Frontal cortex (tissue), 4 donors: ENCODE results near the gene ROCK2. TPM values are rescaled to one million over a fixed set of nuclear protein-coding genes. Genes with fewer than 3 reads are reported as not detected.

Source experiments
- DNase-seq, 2 donors: peaks; one replicate each; pipeline ENCODE4 v3.0.0; 2012; ENCODE audit warnings: low spot score in 2 of 2
- FAIRE-seq: peaks from 2 replicates; lab custom pipeline; 2012; peaks lifted over from hg19 to GRCh38; lab: Jason Lieb, UNC
- total RNA-seq: library from RNA; depleted of rRNA; stranded (reverse); fragments of >200 nt; gene quantifications from one replicate; pipeline ENCODE4 v1.2.3, GENCODE V29; 2014
- donor health status: control.
- donor health status: control.
- donor health status: control.

Gene ROCK2
- total RNA-seq, 1 donor from 2014 or later, result 50.5 TPM

DNA sequence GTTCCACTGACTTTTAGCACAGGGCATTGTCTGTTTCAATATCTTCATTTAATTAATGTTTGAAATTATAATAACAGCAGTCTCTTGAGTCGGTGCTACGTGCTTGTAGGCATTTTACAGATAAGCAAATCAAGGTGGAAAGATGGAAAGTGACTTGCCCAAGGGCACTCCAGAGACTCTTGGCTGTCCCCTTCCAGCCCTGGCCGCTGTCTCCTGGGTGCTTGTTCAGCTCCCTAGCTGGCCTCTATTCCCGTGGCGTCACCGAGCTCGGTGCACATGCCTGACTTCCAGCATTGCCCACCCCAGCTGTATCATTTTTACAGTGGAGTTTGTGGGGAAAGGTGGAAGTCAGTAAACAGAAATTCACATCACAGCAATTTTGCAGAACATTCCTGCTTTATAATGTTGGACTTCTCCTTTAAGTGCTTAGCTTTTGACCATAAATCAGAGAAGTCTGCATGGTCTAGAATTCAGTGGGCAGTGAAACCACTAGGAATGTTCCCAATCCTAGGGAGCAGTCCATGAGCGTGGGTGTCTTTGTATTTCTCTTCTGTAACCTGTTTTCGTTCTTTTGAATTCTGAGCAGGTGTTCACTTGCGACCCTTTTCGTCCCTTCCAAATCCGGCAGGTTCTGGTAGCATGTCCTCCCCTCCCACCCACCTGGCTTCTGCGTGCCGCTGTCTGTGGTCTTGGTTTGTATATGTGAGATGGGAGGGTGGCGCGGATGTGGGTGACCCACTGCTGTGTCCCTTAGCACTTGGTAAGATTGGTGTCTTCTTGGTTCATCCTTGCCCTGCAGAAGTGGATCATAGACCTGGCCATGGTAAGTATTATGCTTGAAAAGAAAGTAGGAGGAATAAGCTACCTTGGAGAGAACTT is 180.8 kb downstream of the ROCK2 start:
- DNase-seq (no peak), FAIRE-seq (no peak)

DNA sequence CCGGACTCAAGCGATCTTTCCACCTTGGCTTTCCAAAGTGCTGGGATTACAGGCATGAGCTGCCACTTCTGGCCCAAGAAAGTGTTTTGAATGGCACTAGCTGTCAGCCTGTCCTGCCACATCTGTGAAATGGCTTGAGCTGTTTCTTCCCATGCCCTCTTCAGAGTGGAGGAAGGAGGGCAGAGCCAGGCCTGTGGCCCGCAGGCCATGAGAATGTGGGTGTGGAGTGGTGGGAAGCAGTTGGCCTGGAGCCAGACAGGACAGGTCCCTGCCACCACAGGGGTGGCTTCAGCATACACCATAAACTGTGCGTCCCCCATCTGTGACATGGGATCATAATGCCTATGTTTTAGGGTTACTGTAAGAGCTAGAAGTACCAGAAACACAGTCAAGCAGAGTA is 182.7 kb downstream of the ROCK2 start:
- no peak for FAIRE-seq
- DNase-seq, result no peak

DNA sequence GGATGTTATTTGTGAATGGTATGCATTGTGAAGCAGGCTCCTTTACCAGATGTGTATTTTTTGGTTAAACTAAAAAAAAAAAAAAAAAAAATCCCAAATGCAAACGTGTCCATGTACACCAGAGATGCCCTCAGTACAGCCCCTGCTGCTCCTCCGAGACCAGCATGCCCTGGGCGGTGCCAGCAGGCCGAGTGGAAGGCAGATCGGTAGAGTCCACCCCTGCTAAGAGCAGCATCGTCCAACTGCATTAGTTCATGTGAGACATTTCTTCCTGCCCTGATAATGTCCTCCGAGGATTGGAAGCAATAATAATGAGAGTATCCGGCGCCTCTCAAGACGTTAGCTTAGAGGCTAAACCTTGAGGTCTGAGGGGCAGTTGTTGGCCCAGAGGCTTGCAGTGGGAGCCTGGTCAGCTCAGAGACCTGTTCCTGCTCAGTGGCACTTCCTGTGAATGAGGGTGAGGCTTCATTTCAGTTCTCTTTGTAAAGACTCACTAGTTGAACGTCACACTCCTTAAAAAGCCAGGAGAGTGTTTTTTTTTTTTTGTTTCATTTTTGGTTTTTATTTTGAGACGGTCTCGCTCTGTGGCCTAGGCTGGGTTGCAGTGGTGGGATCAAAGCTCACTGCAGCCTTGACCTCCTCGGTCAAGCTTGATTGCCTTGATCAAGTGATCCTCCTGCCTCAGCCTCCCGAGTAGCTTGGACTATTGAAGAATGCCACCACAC is 183.5 kb downstream of the ROCK2 start:
- FAIRE-seq (no peak), DNase-seq (no peak)

DNA sequence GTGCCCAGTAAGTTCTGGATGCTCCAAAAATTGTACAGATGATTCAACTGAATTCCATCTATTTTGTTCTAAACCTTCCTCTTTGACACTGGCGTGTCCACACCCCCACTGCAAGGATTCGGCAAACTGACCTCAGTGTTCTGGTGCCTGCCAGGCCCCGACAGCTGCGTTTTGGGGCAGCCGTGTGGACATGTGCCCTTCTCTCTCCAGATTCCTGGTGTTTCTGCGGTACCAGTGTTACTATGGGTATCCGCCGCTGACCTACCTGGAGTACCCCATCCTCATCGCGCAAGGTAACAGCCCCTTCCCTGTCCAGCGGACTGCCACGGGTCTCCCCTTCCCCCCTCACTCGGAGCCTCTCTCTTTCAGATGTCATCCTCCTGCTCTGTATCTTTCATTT is 184.2 kb downstream of the ROCK2 start:
- FAIRE-seq (no peak), DNase-seq (no peak)

DNA sequence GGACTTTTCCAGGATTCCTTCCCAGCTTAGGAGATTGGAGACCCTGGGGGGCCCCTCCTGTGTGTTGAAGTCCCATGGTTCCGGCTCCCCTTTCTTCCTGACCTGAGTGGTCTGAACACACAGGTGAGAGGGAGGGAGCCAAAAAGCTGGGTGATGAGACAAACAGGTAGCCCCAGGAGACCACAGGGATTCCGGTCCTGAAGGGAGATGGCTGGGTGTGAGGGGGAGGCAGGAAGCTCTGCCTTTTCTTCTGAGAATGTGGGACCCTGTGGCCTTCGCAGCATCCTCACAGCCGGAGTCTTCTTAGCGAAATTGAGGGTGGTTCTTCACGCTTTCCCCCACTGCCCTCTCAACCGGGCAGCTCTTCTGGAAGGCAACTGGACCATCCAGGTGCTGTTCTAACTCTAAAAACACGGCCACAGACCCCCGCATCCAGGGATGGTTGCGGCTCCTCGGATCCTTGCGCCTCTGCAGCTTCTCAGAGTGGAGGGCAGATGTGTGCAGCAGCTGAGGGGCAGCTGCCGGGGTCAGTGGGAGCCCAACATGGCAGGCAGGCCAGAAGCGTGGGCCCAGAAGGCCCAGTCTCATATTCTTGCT is 184.8 kb downstream of the ROCK2 start:
- FAIRE-seq (no peak), DNase-seq (no peak)

DNA sequence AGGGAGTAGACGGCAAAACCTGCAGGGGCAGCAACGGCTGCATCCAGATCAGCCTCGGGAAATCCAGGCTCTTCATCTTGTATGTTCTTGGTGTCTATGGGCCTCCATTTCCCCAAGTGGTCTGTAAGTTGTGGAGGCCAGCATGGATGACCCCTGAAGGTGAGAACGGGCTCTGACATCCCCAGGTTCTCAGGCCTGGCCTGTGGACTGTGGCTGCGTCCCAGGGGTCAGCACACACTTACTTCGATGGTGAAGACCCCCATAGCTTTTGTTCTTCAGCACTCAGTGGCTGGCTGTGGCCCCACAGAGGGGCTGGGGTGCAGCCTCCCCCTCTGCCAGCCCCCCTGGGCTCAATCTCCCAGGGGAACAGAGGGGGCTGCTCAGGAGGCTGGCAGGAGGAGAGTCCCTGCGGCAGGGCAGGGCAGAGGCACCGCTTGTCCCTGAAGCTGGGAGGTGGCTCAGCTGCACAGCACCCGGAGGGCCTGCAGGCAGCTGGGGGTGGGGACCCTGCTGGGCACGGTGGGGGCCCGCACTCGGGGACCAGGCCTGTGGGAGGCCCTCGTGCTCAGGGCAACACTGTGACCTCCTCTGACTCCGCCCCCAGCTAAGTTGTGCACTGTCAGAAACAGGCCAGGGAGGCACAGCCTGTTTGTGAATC is 185.4 kb downstream of the ROCK2 start:
- FAIRE-seq, result no peak
- DNase-seq, result no peak

DNA sequence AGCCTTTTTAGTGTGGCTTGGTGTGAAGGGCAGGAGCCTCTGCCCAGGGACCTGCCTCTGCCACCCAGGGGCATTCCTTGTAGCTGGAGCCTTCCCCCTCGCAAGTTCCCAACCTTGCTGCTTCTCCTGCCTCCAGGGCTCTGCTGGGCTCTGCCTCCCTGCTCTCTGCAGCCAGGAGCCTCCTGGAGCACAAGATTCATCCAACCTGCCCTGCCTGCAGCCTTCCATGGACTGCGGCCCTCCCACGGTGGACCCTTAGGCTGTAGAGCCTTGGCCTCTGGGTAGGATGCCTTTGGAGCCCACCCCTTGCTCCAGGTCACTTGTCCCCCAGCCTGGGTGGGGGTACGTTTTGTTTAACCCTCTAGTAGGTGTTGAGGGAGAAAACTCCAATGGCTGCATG is 186.7 kb downstream of the ROCK2 start:
- no peak for FAIRE-seq
- no peak for DNase-seq

DNA sequence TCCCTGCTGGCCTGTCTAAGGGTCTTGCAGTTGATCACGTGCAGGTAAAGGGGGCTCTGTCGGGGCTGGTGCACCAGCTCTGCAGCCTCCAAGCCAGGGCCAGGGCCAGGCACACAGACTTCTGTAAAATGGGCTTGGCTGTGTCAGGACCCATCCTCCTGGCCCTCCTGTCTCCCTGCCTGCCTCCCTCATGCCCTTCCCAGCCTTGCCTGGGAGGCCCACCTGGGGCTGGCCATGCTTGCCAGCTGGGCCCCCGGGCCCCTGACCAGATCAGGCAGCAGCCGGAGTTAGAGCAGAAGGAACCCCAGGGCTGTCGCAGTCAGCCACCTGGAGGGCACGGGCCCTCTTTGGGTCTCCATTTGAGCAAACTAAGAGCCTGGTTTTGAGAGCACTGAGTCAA is 187.1 kb downstream of the ROCK2 start:
- FAIRE-seq, result no peak

DNA sequence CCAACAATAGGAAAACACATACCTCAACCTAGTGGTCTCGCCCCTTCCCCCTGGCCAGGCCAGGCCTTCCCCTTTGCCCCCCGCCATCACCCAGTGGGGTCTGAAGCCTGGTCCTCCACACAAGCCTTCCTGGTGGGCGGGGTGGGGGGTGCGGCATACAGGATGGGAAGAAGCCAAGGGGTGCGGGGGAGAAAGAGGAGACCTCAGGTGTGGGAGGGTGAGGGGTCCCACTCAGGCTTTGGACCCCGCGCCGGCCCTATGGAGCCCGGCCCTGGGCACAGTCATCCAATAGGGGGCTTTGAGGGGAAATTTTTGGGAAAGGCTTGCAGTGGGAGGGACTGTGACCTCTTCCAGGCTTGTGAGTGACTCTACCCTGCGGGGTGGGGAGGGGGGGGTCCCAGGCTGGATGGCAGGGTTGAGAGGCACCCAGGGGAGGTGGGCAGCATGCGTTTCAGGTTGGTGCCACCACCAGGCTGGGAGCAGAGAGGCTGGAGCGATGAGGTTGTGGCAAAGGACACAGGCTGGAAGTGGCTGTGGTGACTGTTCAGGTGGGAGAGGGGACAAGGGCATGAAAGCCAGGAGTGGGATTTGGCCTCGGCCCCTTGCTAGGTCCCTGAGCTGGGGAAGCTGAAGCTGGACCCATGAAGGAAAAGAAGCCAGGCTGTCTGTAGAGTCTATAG is 187.9 kb downstream of the ROCK2 start:
- FAIRE-seq, result no peak
- no peak for DNase-seq

More for the DNA sequence above, 187.1 kb downstream of the ROCK2 start:
- DNase-seq, result no peak

DNA sequence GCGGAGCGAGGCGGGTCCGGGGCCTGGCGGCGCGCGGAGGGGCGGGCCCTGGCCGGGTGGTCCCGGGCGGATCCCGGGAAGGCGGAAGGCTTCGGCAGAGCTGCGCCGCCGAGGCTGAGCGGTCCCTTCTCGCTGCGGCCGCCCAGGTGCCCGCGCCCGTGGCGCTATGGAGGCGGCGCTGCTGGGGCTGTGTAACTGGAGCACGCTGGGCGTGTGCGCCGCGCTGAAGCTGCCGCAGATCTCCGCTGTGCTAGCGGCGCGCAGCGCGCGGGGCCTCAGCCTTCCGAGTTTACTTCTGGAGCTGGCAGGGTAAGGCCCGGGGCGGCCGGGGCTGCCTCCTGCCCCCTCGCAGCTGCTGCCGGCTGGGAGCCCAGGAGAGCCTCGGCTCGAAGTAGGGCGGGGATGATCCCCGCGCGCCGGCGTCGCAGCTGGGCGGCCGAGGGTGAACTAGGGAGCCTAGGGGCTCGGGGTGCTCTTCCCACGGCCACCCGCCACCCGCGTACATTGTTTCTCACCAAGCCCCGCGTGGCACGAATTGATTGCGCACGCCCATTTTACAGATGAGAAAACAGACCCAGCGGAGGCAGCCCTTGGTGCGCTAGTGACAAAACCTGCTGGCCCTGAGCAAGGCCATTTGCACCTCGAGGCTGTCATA is 188.9 kb downstream of the ROCK2 start, which contains the start of gene SLC66A3:
Gene SLC66A3 (plus strand): TSS at position 87 of the 655 bp plus-strand sequence. CDS start 80 bp downstream, at position 167.
- FAIRE-seq, result no peak
- DNase-seq, result no peak

DNA sequence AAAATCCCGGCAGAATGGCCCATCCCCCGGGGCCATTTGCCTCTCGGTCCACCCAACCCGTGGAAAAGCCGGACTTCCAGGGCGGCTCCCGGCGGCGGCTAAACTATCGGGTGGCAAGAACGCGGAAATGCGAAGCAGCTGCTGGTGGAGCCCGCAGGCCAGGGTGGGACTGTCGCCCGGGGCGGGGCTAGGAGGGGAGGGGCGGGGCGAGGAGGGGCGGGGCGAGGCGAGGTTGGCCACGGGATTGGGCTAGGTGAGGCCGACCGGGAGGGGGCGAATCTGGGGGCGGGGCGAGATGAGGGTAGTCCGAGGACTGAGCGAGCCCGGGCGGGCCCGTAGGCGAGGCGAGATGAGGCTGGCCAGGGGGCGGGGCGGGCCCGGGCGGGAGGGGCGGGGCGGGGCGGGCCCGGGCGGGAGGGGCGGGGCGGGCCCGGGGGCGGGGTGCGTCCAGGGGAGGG is 189.5 kb downstream of the ROCK2 start:
- FAIRE-seq (no peak), DNase-seq (peak; percentile 94 to 100)

DNA sequence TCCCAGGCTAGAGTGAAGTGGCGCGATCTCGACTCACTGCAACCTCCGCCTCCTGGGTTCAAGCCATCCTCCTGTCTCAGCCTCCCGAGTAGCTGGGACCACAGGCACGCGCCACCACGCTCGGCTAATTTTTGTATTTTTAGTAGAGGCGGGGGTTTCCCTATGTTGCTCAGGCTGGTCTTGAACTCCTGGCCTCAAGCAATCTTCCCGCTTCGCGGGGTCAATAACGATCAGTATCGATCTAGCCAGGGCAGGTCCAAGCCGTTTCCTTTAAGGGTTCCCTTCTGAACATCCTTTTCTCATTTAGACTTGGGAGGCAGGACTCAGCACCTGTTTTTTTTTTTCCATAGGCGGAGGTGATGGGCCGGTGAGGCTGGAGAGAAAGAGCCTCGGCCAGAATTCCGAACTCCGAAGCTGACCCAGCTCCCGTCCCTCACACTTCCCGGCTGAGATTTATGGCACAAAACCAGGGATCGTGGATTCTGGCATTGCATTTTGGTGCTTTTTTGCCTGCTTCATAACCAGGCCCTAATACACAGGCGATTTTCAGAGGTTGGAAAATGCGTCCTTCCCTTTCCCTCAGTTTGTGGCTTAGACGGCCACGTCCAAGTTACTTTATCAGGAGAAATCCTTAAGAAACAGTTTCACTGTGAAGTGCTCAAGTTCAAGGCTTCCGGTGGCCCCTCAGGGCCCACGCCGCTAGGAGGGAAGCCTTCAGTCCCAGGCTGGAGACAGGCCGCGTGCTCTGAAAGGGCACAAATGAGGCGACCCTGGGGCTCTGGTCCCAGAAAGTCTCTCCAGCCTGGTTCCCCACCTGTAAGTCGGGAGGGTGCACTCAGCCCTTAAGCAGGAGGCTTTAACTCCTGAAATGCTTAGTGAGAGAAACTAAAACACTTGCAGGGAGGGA is 190.2 kb downstream of the ROCK2 start:
- DNase-seq, result no peak
- no peak for FAIRE-seq

DNA sequence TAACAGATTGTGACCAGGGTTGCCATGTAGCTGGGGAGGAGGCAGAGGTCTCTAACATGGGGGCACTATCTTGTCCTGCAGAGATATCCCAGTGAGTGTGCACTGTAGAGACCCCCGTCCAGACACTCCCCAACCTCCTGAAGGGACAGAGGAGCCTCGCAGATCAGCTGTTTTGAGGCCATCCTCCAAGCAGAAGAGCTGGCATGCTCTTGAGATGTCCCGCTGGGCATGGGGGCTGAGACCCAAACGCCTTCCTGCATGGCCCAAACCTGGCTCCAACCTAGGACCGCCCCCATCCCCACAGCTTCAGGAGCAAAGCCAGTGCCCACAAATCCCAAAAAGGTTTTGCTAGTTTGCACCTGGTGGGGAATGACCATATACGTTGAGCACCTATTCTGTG is 191.8 kb downstream of the ROCK2 start:
- FAIRE-seq, result no peak
- DNase-seq, result no peak

DNA sequence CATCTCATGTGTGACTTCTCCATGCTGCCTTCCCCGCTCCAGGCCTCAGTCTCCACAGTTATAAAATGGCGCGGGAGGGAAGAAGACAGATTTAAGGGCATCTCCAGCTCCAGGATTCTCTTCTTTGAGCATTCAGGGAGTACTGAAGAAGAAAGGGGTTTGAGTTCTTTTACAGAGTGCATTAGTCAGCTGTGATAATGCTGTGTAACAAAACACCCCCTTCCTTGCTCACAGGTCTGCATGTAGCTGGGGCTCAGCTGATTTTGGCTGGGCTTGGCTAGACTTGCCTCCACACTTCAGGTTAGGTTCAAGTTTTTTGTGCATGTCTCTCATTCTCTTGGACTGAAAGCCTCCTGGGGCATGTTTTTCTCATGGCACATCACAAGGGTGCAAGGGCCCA is 197.2 kb downstream of the ROCK2 start:
- DNase-seq (no peak), FAIRE-seq (no peak)

DNA sequence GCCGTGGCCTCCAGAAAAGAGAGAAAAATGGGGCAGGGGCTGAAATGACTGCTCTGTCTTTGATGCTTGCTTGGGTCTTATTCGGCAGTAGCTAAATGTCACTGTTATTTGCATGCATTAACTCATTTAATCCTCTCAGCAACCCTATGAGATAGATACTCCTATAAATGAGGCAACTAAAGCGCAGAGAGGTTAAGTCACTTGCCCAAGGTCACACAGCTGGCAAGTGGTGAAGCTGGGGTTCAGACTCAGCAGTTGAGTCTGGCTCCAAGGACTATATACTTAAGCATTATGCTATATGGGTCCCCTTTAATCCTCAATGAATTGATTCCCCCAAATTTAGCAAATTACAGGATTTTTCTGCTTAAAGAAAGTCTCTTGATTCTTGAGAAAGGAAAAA is 198.4 kb downstream of the ROCK2 start:
- DNase-seq (no peak), FAIRE-seq (no peak)

DNA sequence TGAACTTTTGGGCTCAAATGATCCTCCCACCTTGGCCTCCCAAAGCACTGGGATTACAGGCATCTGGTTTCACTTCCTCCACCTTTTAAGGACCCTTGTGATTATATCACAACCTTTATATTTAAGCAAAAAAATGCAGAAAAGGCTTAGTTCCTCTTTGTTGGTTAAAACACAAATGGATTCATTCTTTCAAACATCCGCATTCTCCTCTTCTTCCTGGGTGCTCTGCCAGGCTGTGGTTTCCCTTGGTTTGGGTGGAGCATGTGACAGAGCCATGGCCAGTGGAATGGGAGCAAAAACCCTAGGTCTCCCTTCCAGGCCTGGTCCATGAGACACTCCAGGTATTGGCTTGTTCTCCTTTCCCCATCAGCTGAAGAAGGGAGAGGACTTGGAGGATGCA is 199.1 kb downstream of the ROCK2 start:
- no peak for FAIRE-seq
- no peak for DNase-seq

DNA sequence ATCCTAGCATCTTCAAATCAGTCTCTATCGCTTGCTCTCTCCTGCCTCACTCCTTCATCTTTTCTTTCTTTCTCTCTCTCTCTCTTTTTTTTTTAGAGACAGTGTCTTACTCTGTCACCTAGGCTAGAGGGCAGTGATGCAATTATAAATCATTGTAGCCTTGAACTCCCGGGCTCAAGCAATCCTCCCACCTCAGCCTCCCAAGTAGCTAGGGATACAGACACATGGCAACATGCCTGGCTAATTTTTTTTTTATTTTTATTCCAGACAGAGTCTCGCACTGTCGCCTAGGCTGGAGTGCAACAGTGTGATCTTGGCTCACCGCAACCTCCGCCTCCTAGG is 199.7 kb downstream of the ROCK2 start:
- no peak for FAIRE-seq
- no peak for DNase-seq

DNA sequence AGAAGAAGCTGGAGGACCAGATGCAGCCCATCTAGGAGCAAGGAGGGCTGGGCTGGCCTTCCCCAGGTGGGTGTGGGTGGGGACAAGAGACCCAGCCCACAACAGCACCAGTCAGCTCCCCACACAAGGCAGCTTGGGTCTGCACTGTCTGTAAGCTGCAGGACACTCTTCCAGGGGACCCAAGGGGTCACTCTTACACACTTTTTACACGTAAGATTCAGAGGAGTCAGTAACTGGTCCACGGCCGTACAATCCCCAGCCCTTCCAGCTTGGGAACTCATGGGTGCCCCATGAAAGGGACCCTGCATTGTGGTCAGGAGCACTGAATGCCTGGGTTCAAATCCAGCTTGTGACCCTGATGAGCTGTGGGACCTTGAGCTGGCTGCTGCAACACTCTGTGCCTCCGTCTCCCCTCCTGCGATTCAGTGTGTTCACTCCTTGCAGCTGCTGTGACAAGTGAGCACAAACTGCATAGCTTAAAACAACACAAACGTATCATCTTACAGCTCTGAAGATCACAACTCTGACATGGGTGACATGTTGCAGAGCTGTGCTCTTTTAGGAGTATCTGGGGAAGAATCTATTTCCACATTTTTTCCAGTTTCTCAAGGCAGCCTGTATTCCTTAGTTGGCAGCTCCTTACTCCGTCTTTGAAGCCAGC is 200.2 kb downstream of the ROCK2 start:
- FAIRE-seq (no peak), DNase-seq (no peak)
